Activated CD4-positive, CD25-positive, alpha-beta regulatory T cell (primary cell): ENCODE measurements around the gene CALR.
"Not testable (repeated sequence)": the region's sequence is repeated elsewhere in the genome, so short reads cannot be mapped to it uniquely, and the experiment has no call there.

Experiments used
- DNase-seq, 4 experiments: peaks; one replicate each; lab custom pipeline; 2025; lab: John Stamatoyannopoulos, UW

CALR gene

DNA sequence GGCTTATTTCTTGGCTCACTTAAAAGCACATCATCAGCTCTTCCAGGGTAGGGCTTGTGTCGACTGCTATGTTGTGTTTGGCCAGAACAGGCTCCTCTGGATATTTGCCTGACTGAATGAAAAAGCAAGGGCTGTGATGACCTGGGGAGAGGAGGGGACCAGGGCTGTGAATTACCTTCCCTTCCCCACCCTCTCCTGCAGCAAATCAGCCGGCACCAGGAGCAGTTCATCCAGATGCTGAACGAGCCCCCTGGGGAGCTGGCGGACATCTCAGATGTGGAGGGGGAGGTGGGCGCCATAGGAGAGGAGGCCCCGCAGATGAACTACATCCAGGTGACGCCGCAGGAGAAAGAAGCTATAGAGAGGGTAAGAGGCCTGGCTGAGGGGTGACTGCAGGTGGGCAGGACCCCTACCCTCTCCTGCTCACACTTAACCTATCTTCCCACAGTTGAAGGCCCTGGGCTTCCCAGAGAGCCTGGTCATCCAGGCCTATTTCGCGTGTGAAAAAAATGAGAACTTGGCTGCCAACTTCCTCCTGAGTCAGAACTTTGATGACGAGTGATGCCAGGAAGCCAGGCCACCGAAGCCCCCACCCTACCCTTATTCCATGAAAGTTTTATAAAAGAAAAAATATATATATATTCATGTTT lies 14.2 kb downstream of the CALR start:
- no peak for DNase-seq

DNA sequence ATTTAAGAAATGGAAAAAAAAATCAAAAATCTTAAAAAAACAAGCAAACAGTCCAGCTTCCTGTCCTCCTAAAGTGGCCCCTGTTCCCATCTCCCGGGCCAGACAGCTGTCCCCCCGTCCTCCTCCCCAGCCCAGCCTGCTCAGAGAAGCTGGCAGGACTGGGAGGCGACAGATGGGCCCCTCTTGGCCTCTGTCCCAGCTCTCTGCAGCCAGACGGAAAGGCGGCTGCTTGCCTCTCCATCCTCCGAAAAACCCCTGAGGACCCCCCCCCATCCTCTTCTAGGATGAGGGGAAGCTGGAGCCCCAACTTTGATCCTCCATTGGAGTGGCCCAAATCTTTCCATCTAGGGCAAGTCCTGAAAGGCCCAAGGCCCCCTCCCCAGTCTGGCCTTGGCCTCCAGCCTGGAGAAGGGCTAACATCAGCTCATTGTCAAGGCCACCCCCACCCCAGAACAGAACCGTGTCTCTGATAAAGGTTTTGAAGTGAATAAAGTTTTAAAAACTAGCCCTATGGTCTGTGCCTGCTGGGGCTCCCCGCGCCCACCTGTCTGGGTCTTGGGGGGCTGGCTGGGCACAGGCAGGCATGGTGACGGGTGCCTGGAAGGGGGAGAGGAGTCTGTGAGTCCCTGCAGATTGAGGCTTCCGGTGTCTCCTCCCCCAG lies 14.9 kb downstream of the CALR start:
- no peak for DNase-seq

DNA sequence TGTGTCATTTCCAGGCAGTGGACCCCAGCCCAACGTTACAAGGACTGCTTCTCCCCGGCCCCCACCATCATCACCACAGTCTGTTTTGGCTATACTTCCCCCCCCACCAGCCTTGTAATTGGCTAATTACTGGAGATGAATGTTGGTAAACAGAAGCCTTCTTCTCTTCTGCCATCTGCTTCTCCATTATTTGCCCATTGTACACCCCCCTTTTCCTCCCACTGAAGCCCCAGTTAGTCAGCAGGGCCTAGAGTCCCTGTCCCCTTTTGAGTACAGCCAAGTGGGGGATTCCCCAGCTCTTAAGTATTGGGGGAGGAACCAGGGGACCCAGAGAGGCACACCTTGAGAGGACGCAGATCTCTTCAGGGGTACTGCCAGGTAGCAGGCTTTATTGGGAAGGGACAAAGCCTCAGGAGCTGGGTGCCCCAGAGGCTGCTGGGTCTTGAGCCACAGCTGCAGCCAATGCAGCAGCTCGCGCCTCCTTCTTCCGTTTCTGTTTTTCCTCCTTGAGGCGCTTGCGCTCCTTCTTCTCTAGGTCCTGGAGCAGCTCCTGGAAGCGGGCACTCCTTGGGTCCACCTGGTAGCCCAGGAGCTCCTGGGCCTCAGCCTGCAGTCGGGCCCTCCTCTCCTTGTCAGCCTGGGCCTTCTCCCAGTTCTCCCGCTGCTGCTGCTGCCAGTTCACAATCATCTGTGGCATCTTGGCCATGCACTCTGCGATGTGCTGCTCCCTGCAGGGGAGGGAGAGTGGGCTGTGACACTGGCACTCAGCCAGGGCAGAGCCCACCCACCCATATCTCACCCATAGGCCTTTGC lies 15.6 kb downstream of the CALR start:
- no peak for DNase-seq

DNA sequence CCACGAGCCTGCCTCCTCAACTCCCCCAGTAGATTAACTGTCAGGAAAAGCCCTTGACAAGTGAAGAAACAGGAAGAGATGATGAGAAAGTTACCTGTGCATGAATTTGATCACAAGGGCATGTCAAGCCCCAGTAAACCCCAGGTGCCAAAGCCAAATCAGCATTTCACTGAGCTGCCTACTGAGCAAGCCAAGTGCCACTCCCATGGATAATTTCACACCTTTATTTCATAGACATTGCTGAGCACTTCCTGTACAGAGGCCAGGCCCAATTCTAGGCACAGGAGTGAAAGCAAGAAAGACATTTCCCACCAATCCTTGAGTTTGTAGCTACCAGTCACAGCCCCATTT lies 16.2 kb downstream of the CALR start:
- DNase-seq = no peak

DNA sequence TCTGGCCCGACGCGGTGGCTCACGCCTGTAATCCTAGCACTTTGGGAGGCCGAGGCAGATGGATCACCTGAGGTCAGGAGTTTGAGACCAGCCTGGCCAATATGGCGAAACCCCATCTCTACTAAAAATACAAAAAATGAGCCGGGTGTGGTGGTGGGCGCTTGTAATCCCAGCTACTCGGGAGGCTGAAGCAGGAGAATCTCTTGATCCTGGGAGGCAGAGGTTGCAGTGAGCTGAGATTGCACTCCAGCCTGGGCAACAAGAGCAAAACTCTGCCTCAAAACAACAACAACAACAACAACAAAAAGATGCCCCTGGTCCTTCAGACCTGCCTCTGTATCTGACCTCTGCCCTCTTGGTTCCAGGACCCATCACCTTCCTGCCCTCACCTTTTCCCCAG lies 17.2 kb downstream of the CALR start:
- not testable (repeated sequence) for DNase-seq

DNA sequence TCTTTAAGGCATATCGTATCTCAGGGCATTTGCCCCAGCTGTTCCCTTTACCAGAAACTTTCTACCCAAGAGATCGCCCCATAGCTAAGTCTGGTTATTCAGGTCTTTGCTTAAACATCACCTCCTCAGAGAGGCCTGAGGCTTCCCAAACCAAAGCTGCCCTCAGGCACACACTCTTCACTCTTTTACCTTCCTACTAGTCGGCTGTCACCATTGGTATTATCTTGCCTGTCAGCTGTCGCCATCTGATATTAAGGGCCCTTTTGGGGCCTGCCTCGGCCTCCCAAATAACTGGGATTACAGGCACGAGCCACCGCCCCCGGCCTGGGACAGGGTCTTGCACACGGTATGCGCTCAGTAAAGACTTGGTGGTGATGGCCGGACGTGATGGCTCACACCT lies 17.6 kb downstream of the CALR start:
- DNase-seq = no peak

DNA sequence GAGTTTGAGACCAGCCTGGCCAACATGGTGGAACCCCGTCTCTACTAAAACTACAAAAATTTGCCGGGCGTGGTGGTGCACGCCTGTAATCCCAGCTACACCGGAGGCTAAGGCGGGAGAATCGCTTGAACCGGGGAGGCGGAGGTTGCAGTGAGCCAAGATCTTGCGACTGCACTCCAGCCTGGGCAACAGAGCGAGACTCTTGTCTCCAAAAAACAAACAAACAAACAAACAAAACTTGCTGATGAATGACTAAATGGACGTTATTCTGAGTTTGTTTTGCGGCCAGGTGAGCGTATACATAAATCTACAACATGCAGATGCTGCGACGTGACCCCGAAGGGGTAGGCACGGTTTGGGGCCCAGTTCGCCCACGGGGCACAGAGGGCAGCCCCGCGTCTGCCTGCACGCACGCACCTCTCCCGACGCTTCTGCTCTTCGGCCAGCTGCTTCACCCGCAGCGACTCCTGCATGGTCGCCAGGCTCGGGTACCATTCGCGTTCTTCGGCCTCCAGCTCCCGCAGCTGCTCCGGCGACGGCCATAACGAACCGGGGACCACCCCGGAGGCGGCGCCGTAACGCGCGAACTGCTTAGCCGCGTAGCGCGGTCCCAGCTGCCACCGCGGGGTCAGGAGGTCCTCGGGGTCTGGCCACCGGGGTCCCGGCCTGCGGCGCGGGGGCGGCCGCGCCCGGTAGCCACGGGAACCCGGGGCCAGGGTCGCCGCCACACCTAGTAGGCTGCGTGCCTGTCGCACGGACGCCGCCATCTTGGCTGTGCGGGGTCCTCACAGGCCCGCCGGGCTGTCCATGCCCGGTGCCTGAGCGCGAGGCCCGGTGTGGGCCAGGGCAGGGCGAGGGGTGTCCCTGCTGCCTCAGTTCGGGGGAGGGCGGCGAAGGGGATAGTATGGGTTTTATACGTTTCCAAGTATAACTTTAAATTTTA lies 18.3 kb downstream of the CALR start, which contains the start of gene GADD45GIP1:
TSS of gene GADD45GIP1 (minus strand) at position 778 of the 943 bp plus-strand sequence. CDS start at position 767, 11 bp downstream.
- peak; percentile 65 to 70 (median 68) for DNase-seq

DNA sequence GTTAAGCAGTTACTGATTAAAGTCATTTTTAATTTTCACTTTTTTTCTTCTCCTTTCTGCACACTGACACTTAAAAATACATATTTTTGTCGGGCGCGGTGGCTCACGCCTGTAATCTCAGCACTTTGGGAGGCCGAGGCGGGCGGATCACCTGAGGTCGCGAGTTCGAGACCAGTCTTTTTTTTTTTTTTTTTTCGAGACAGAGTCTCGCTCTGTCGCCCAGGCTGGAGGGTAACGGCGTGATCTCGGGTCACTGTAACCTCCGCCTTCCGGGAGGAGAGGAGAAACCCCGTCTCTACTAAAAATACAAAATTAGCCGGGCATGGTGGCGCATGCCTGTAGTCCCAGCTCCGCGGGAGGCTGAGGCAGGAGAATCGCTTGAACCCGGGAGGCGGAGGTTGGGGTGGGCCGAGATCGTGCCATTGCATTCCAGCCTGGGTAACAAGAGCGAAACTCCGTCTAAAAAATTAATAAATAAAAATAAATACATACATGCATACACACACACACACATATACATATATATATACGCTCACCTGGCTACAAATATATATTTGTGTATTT lies 19.1 kb downstream of the CALR start:
- DNase-seq = not testable (repeated sequence)

DNA sequence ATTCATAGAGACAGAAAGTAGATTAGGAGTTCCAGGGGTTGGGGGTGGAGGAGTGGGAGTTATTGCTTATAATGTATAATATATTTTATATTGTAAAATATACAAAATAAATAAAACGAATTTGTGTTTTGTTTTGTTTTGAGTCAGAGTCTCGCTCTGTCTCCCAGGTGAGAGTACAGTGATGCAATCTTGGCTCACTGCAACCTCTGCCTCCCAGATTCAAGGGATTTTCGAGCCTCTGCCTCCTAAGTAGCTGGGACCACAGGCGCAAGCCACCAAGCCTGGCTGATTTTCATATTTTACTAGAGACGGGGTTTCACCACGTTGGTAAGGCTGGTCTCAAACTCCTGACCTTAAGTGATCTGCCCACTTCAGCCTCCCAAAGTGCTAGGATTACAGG lies 21.1 kb downstream of the CALR start:
- no peak for DNase-seq

DNA sequence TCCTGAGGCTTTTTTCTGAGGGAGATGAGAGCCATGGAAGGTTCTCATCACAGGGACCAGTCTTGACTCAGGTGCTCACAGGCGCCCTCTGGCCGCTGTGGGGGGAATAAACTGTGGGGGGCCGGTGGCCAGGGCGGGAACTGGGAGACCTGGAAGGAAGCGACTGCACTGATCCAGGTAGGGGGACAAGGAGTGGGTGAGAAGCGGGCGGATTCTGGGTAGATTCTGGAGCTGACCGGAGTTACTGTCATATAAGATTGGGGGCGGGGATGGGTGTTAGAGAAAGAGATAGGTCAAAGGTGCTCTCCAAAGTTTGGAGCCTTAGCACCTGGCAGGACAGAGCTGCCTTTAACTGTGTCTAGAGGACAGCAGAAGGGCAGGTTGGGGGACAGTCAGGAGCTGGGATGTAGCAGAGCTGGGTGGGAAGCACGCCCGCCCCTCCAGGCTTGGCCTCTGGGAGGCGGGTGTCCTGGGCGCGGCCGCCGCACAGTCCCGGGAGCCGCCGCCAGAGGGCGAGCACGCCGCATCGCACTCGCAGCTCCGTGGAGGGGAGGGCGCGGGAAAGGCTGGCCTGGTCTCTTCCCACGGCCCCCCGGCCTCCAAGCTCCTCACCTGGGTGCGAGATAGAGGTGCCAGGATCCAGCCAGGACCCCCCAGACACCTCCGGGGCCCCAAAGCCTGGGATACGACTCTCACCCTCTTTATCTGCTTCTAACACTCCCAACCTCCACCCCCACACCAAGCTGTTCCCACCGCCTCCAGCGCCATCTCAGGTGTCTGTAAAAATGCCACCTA lies 26.8 kb downstream of the CALR start:
- peak; percentile 62 to 83 (median 70) for DNase-seq

DNA sequence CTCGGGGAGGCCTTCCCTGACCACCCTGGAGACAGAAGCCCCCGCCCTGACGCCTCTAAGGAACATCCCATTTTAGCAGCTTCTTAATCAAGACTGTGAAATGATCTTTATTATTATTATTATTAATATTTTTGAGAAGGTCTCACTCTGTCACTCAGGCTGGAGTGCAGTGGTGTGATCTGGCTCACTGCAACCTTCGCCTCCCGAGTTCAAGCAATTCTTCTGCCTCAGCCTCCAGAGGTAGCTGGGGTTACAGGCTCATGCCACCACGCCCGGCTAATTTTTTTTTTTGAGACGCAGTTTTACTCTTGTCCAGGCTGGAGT lies 27.4 kb downstream of the CALR start:
- no peak for DNase-seq

DNA sequence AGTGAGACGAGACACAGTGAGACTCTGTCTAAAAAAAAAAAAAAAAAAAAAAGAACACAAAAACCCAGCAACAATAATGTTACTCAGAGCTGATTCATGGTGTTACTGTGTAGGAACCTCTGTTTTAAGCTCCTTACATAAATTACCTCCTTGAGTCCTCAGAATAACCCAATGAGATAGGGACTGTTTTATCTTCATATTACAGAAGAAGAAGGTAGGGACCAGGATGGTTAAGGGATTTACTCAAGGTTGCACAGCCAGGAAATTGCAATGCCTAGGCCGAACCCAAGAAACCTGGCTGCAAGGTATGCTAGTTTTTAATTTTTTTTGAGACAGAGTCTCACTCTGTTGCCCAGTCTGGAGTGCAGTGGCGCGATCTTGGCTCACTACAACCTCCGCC lies 29.5 kb downstream of the CALR start:
- DNase-seq = no peak

DNA sequence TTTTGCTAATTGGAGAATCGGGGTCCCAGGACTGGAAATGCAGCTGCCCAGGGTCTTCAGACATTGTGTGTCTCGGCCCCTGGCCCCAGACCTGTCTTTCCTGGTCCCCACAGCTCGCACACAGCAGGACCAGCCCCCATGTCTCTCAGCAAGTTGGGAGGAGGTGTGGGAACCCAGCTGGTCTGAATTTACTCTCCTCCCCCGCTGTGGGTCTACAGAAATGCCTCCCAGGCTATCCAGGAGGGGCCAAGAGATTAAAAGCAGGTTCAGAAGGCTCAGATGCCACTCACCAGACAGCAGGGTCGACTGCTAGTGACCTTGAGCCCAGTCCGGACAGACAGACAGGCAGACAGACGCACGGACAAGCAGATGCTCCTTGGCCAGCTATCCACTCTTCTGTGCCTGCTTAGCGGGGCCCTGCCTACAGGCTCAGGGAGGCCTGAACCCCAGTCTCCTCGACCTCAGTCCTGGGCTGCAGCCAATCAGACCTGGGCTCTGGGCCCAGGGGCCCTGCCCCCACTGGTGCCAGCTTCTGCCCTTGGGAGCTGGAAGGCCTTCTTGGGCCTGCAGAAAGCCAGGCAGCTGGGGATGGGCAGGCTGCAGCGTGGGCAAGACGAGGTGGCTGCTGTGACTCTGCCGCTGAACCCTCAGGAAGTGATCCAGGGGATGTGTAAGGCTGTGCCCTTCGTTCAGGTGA lies 31.0 kb downstream of the CALR start, which contains the start of gene DAND5:
TSS of gene DAND5 (plus strand) at position 285 of the 697 bp plus-strand sequence. CDS start at position 370, 85 bp downstream.
- no peak for DNase-seq

DNA sequence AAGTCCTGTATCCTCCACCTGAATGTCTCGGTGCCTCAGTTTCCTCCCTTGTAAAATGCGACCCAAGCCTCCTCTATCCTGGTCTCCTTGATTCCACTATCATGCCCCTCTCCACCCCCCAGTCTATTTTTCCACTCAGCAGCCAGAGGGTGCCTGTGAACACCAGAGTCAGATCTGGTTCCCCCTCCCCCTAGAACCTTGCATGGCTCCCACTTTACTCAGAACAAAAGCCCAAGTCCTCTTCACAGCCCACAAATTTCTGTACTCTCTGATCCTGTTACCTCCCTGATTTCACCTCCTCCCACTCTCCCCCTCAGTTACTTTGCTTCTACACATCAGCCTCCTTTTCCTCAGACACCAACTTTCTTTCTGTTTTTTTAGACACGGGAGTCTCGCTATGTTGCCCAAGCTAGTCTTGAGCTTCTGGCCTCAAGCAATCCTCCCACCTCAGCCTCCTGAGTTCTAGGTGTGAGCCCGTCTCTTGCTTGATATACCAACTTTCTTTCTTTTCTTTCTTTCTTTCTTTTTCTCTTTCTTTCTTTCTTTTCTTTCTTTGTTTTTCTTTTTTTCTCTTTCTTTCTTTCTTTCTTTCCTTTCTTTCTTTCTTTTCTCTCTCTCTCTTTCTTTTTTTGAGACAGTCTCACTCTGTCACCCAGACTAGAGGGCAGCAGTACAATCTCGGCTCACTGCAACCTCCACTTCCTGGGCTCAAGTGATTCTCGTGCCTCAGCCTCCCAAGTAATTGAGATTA lies 31.8 kb downstream of the CALR start:
- DNase-seq = no peak

DNA sequence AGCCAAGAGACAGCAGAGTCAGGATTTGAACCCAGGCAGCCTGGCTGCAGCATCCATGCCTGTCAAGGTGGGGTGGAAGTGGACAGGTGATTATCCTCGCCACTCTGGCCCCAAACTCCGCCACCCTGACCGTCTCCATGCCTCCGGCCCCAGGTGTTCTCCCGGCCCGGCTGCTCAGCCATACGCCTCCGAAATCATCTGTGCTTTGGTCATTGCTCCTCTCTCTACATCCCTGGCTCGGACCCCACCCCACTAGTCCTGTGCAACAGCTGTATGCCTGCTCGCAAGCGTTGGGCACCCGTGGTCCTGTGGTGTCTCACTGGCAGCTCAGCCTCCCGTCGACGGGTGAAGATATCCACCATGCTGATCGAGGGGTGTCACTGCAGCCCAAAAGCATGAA lies 34.8 kb downstream of the CALR start:
- no peak for DNase-seq

DNA sequence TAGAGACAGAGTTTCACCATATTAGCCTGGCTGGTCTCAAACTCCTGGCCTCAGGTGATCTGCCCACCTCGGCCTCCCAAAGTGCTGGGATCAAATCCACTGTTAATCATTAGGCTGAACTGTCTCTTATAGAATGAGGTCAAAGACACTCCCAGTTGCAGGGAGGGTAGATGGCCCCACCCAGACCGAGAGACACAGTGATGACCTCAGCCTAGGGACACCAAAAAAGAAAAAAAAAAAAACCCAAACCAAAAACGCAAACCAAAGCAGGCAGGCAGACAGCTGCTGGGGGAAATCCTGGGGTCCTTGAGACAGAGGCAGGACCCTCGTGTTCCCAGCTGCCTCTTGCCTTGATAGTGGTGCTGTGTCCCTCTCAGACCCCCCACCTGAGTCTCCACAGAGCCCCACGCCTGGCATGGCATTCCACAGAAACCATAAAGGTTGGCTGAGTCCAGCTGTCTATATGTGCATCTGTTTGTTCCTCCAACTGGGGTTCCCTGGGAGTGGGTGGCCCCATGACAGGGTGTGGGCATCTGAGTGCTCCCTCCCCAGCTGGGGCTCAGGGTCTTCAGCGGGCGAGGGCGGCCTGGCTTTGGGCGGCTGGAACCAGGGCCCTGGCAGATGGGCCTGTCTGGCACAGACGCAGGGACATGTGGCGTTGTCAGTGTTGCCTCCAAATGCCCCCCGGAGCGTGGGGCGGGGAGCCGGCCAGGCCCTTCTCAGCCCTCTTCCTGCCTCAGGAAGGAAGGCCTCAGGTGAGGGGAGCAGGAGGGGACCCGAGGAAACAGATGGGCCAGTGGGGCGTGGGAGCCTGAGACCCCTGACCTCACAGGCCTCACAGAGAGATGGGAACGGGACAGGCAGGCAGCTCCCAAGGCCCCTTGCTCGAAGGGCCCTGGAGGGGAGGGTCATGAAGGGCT lies 36.2 kb downstream of the CALR start:
- DNase-seq = no peak

DNA sequence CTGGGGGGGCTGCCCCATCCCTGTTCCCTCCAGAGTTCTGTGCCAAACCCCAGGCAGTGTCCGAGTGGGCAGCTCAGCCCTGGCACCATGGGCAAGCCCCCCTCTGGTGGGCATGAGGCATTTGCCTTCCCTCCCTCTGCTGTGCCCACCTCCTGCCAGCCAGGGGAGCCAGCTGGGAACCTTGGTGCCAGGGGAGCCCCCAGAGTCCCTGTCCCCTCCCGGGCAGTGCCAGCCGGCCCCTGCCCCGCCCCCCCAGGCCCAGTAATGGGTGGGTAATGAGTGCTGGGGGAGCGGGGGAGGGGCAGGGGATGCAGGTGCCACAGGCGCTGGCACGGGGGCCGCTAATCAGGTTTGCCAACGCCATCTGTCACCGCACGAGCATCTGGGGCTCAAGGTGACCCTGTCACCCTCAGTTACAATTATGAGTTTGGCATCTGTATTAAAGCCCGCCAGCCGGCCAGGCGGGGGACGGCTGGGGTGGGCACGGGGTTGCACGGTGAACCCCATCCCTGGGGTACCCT lies 36.9 kb downstream of the CALR start:
- DNase-seq = no peak

DNA sequence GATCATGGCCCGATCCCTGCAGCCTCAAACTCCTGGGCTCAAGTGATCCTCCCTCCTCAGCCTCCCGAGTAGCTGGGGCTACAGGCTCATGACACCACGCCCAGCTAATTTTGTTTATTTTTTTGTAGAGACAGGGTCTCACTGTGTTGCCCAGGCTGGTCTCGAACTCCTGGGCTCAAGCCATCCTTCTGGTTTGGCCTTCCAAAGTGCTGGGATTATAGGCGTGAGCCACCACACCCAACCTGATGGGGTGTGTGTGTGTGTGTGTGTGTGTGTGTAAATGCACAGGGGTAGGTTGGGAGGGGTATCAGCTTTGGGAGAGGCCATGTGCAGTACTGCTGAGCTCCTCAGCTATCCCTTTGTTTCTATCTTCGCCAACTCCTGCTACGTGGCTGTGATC lies 37.7 kb downstream of the CALR start:
- DNase-seq = not testable (repeated sequence)
